ENCODE data around the gene CER1.

DNA sequence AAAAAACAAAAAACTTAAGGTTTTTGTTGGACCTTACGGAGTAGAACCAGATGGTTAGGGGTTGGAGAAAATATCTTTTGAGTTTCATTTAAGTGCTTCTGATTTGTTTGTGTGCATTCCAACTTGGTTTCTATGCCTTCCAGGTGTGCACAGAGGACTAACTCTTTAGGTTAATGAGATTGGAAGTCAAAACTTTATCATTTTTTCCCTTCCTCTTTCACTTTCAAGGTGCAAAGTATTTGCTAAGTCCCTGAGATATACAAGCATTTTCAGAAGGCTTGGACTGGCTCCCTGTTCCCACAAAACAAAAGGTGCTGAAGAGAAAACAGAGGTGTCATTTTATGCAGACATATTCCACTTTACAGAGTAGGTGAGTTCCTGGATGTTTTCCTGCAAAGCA is 30.3 kb upstream of the CER1 start:
- TF ChIP-seq, protein P1, sequence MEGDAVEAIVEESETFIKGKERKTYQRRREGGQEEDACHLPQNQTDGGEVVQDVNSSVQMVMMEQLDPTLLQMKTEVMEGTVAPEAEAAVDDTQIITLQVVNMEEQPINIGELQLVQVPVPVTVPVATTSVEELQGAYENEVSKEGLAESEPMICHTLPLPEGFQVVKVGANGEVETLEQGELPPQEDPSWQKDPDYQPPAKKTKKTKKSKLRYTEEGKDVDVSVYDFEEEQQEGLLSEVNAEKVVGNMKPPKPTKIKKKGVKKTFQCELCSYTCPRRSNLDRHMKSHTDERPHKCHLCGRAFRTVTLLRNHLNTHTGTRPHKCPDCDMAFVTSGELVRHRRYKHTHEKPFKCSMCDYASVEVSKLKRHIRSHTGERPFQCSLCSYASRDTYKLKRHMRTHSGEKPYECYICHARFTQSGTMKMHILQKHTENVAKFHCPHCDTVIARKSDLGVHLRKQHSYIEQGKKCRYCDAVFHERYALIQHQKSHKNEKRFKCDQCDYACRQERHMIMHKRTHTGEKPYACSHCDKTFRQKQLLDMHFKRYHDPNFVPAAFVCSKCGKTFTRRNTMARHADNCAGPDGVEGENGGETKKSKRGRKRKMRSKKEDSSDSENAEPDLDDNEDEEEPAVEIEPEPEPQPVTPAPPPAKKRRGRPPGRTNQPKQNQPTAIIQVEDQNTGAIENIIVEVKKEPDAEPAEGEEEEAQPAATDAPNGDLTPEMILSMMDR (IDR thresholded peaks at IDR 0.05; ENCODE audit: low read length), result no peak
- TF ChIP-seq EZH2 (IDR thresholded peaks at IDR 0.05; ENCODE audit: borderline replicate concordance, low read length), result no peak
